WTC11 (cell line): Measurements from ENCODE around the gene ZNF391. TPM values are rescaled to one million over a fixed set of nuclear protein-coding genes. Genes with fewer than 3 reads are reported as not detected.

Source experiments
- ATAC-seq: fragments of 200-7000 bp; cut with Tn5 transposase; 2 replicates; pipeline ENCODE4 v1.10.0; 2021; ENCODE audit warnings: mild to moderate bottlenecking, moderate library complexity
- Bru-seq: library from RNA; stranded (reverse); fragments of 400-500 nt; gene quantifications from one replicate; lab custom pipeline; 2021; lab: Mats Ljungman, UMichigan
- CTCF ChIA-PET: fragments of 300-600 bp; sonication (Branson Sonifier 250); formaldehyde crosslinking; loops from one replicate; lab custom pipeline; 2021; ENCODE audit warnings: antibody characterized with exemption; lab: Charles Lee
- POLR2A ChIA-PET: fragments of 350-600 bp; sonication (Branson Sonifier 250); formaldehyde crosslinking; loops from one replicate; lab custom pipeline; 2021; ENCODE audit warnings: antibody characterized with exemption; lab: Charles Lee
- DNase-seq: peaks from one replicate; pipeline ENCODE4 v3.0.0; 2021; ENCODE audit warnings: low spot score
- H3K27ac Mint-ChIP-seq: 2 replicates; pipeline ENCODE4 v1.8.0; 2021; ENCODE audit warnings: mixed read lengths
- H3K27me3 Mint-ChIP-seq: 2 replicates; pipeline ENCODE4 v1.8.0; 2021; ENCODE audit warnings: low read depth, mild to moderate bottlenecking, moderate library complexity, mixed read lengths
- H3K36me3 Mint-ChIP-seq: 2 replicates; pipeline ENCODE4 v1.8.0; 2021; ENCODE audit warnings: mixed read lengths
- H3K4me1 Mint-ChIP-seq: 2 replicates; pipeline ENCODE4 v1.8.0; 2022; ENCODE audit warnings: mixed read lengths
- H3K4me3 Mint-ChIP-seq: 2 replicates; pipeline ENCODE4 v1.8.0; 2021; ENCODE audit warnings: mild to moderate bottlenecking, moderate library complexity, mixed read lengths
- H3K9me3 Mint-ChIP-seq: 2 replicates; pipeline ENCODE4 v1.8.0; 2021; ENCODE audit warnings: mixed read lengths
- CBFB ChIP-seq: sonication (generic); formaldehyde crosslinking; IDR thresholded peaks from 2 replicates; pipeline ENCODE4 v1.8.1; 2022; ENCODE audit warnings: mild to moderate bottlenecking, low read depth, missing genetic modification reagents
- CREB1 ChIP-seq: sonication (generic); formaldehyde crosslinking; IDR thresholded peaks from 2 replicates; pipeline ENCODE4 v1.8.0; 2023; ENCODE audit warnings: mild to moderate bottlenecking, missing genetic modification reagents
- CREM ChIP-seq: sonication (generic); formaldehyde crosslinking; IDR thresholded peaks from 2 replicates; pipeline ENCODE4 v1.8.1; 2022; ENCODE audit warnings: mild to moderate bottlenecking, missing genetic modification reagents, moderate library complexity
- ETV6 ChIP-seq: sonication (generic); formaldehyde crosslinking; IDR thresholded peaks from 2 replicates; pipeline ENCODE4 v1.8.1; 2022; ENCODE audit warnings: mild to moderate bottlenecking, missing genetic modification reagents
- FOXK1 ChIP-seq: sonication (generic); formaldehyde crosslinking; IDR thresholded peaks from 2 replicates; pipeline ENCODE4 v1.8.0; 2022; ENCODE audit warnings: mild to moderate bottlenecking, moderate library complexity, missing genetic modification reagents
- FOXP1 ChIP-seq: sonication (generic); formaldehyde crosslinking; IDR thresholded peaks from 2 replicates; pipeline ENCODE4 v1.8.0; 2022; ENCODE audit warnings: missing genetic modification reagents, mild to moderate bottlenecking, moderate library complexity, borderline replicate concordance
- GABPB1 ChIP-seq: sonication (generic); formaldehyde crosslinking; IDR thresholded peaks from 2 replicates; pipeline ENCODE4 v1.8.1; 2023; ENCODE audit warnings: mild to moderate bottlenecking, missing genetic modification reagents
- MYBL2 ChIP-seq: sonication (generic); formaldehyde crosslinking; IDR thresholded peaks from 2 replicates; pipeline ENCODE4 v1.8.1; 2023; ENCODE audit warnings: mild to moderate bottlenecking, moderate library complexity, missing genetic modification reagents
- NFATC4 ChIP-seq: fragments of 250-450 bp; sonication (Bioruptor Pico); IDR thresholded peaks from 2 replicates; pipeline ENCODE4 v1.9.0; 2021; ENCODE audit warnings: mild to moderate bottlenecking
- NFE2L1 ChIP-seq: sonication (generic); formaldehyde crosslinking; IDR thresholded peaks from 2 replicates; pipeline ENCODE4 v1.8.1; 2023; ENCODE audit warnings: missing genetic modification reagents
- NFYB ChIP-seq: sonication (generic); formaldehyde crosslinking; conservative IDR thresholded peaks from 2 replicates; pipeline ENCODE4 v1.8.0; 2022; ENCODE audit warnings: low read depth, missing genetic modification reagents
- RELA ChIP-seq: sonication (generic); formaldehyde crosslinking; IDR thresholded peaks from 2 replicates; pipeline ENCODE4 v1.8.1; 2022; ENCODE audit warnings: missing genetic modification reagents, mild to moderate bottlenecking, borderline replicate concordance
- SOX15 ChIP-seq: fragments of 250-450 bp; sonication (Bioruptor Pico); IDR thresholded peaks from 2 replicates; pipeline ENCODE4 v1.9.0; 2021; ENCODE audit warnings: mild to moderate bottlenecking
- TEAD1 ChIP-seq: sonication (generic); formaldehyde crosslinking; IDR thresholded peaks from 2 replicates; pipeline ENCODE4 v1.8.0; 2022; ENCODE audit warnings: mild to moderate bottlenecking, missing genetic modification reagents
- TEAD4 ChIP-seq: sonication (generic); formaldehyde crosslinking; IDR thresholded peaks from 2 replicates; pipeline ENCODE4 v1.8.0; 2022; ENCODE audit warnings: mild to moderate bottlenecking, missing genetic modification reagents
- ZNF219 ChIP-seq: sonication (generic); formaldehyde crosslinking; IDR thresholded peaks from 2 replicates; pipeline ENCODE4 v1.8.0; 2023; ENCODE audit warnings: missing genetic modification reagents, mild to moderate bottlenecking, borderline replicate concordance
- ZNF232 ChIP-seq: sonication (generic); formaldehyde crosslinking; IDR thresholded peaks from 2 replicates; pipeline ENCODE4 v1.8.0; 2022; ENCODE audit warnings: mild to moderate bottlenecking, missing genetic modification reagents
- ZNF396 ChIP-seq: fragments of 250-450 bp; sonication (Bioruptor Pico); IDR thresholded peaks from 2 replicates; pipeline ENCODE4 v1.8.0; 2021; ENCODE audit warnings: mild to moderate bottlenecking, moderate library complexity, borderline replicate concordance
- long read RNA-seq, 3 experiments: library from RNA in 1 of 3; library from capped mRNA in 1 of 3; library from polyadenylated mRNA in 1 of 3; unstranded in 2 of 3; stranded (forward) in 1 of 3; transcript quantifications; one replicate each; pipeline ENCODE4 v2.0.0, GENCODE V29; 2021
- total RNA-seq: library from RNA; stranded (reverse); gene quantifications from 3 replicates; pipeline ENCODE4 v1.2.3, GENCODE V29; 2021
- TF ChIP-seq, protein P1 (sequence below): sonication (generic); formaldehyde crosslinking; IDR thresholded peaks from 2 replicates; pipeline ENCODE4 v1.8.0; 2022; ENCODE audit warnings: mild to moderate bottlenecking, missing genetic modification reagents
- TF ChIP-seq, protein P2 (sequence below): sonication (generic); formaldehyde crosslinking; IDR thresholded peaks from 2 replicates; pipeline ENCODE4 v1.8.0; 2022; ENCODE audit warnings: mild to moderate bottlenecking, missing genetic modification reagents
- TF ChIP-seq, protein P3 (sequence below): sonication (generic); formaldehyde crosslinking; conservative IDR thresholded peaks from 2 replicates; pipeline ENCODE4 v1.8.1; 2022; ENCODE audit warnings: mild to moderate bottlenecking, missing genetic modification reagents
- TF ChIP-seq, protein P4 (sequence below): fragments of 250-450 bp; sonication (Bioruptor Pico); conservative IDR thresholded peaks from 2 replicates; pipeline ENCODE4 v1.9.0; 2021; ENCODE audit warnings: mild to moderate bottlenecking
- TF ChIP-seq, protein P5 (sequence below): sonication (generic); formaldehyde crosslinking; IDR thresholded peaks from 2 replicates; pipeline ENCODE4 v1.8.0; 2023; ENCODE audit warnings: mild to moderate bottlenecking, missing genetic modification reagents
- TF ChIP-seq, protein P6 (sequence below): sonication (generic); formaldehyde crosslinking; IDR thresholded peaks from 2 replicates; pipeline ENCODE4 v1.8.1; 2023; ENCODE audit warnings: mild to moderate bottlenecking, missing genetic modification reagents
- TF ChIP-seq, protein P7 (sequence below): fragments of 200-600 bp; IDR thresholded peaks from 2 replicates; pipeline ENCODE4 v1.8.0; 2022; ENCODE audit warnings: antibody characterized with exemption

ZNF391 gene
- total RNA-seq (9.4 to 11.5 TPM (median 11.3 TPM) in 3 replicates), Bru-seq, nascent RNA (percentile 85 among the genes with signal in this experiment)
- long read RNA-seq, experiment 1, full-length matches to known transcripts = 31 of 44 reads
- long read RNA-seq, experiment 1, partial matches to known transcripts = 8 of 44 reads
- long read RNA-seq, experiment 1, other reads (novel, unspliced or antisense) = 5 of 44 reads
- long read RNA-seq, experiment 2, full-length matches to known transcripts = 4 of 8 reads
- long read RNA-seq, experiment 2, partial matches to known transcripts = 1 of 8 reads
- long read RNA-seq, experiment 2, other reads (novel, unspliced or antisense) = 3 of 8 reads
- long read RNA-seq, experiment 3, partial matches to known transcripts = 0 of 3 reads
- long read RNA-seq, experiment 3, other reads (novel, unspliced or antisense) = 1 of 3 reads

DNA sequence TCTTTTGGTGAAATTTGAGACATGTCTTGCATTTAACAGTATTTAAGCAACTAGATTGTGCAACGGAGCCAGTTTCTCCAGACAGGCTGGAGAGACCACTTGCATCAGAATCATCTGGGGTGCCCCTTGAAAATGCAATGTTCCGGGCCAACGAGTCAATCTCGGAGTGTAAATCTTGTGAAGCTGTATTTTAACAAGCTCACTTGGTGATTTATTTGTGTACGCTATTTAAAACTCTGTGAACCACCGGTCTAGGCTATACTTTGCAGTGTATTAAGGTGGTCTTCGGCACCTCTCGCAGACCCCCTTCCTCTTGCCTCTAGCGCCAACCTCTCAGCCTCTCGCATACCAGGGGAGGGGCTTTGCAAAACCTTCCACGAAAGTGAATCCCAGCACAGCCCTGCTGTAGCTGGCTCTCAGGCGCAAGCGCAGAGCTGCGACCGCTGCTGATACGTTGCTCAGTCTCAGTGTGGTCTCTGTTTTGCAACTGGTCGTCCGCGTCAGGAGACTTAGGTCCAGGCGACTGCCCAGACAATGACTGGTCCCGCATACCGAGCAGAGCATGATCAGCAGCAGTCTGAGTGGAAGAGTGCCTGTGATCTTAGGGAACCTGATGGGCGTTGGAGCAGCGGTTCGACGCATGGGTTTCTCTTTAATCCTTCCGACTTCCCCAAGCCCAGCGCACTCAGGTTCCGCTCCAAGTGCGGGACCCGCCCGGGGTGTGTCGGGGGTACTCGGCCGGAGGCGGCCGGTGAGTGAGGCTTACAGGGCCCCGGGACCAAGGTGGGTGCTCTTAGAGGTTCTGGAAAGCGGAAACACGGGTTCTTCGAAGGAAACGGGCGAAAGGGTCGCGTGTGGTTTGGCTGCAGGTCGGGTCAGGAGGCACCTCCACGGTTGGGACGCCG, at the start of gene ZNF391:
Gene ZNF391, plus strand, starts transcription at position 467 of the 905 bp plus-strand sequence. CDS start 11,612 bp downstream, outside the sequence.
- Mint-ChIP-seq H3K4me3 (peak within 1 kb of the TSS; percentile 92), H3K27me3 (no peaks in the 10 kb centered on the region), H3K27ac (peak within 1 kb of the TSS; percentile 99), H3K4me1 (peaks cover 14% of the 10 kb centered on the region), H3K36me3 (peaks cover 9% of the 10 kb centered on the region), H3K9me3 (peaks cover 10% of the 10 kb centered on the region)
- DNase-seq (peak; percentile 80), ATAC-seq (peak; percentile 95)
- POLR2A ChIA-PET = interaction anchor here (1.0 to 1.5 kb wide), 3 partner anchors 14 to 137 kb away, joined by 3 to 6 read pairs (median 4); partner anchors contain the start of gene ZNF184
- CTCF ChIA-PET = no interaction called here
- TF ChIP-seq CREB1 (peak; percentile 40; the same call in 1 of the 2 replicates), RELA (CRISPR knock-in tag) (peak; percentile 61; the same call in 1 of the 2 replicates), FOXP1 (peak; percentile 91; the same call in 1 of the 2 replicates), ZNF232 (CRISPR knock-in tag) (peak; percentile 83; the same call in 1 of the 2 replicates), NFE2L1 (CRISPR knock-in tag) (peak; percentile 82), SOX15 (CRISPR knock-in tag) (no peak), TEAD1 (peak; percentile 65), FOXK1 (peak; percentile 69; the same call in 1 of the 2 replicates), TEAD4 (peak; percentile 86), CREM (peak; percentile 31; the same call in 1 of the 2 replicates), NFYB (CRISPR knock-in tag) (0 out of 2 replicates have a peak, but pooled peaks have one; percentile 23), ZNF219 (CRISPR knock-in tag) (no peak), MYBL2 (CRISPR knock-in tag) (peak; percentile 85; the same call in 1 of the 2 replicates), GABPB1 (CRISPR knock-in tag) (peak; percentile 74), CBFB (CRISPR knock-in tag) (0 out of 2 replicates have a peak, but pooled peaks have one; percentile 51), ZNF396 (no peak), ETV6 (CRISPR knock-in tag) (no peak), NFATC4 (no peak)
- TF ChIP-seq, protein P1, sequence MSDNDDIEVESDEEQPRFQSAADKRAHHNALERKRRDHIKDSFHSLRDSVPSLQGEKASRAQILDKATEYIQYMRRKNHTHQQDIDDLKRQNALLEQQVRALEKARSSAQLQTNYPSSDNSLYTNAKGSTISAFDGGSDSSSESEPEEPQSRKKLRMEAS (CRISPR knock-in tag) = peak; percentile 85
- TF ChIP-seq, protein P2, sequence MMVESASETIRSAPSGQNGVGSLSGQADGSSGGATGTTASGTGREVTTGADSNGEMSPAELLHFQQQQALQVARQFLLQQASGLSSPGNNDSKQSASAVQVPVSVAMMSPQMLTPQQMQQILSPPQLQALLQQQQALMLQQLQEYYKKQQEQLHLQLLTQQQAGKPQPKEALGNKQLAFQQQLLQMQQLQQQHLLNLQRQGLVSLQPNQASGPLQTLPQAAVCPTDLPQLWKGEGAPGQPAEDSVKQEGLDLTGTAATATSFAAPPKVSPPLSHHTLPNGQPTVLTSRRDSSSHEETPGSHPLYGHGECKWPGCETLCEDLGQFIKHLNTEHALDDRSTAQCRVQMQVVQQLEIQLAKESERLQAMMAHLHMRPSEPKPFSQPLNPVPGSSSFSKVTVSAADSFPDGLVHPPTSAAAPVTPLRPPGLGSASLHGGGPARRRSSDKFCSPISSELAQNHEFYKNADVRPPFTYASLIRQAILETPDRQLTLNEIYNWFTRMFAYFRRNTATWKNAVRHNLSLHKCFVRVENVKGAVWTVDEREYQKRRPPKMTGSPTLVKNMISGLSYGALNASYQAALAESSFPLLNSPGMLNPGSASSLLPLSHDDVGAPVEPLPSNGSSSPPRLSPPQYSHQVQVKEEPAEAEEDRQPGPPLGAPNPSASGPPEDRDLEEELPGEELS (CRISPR knock-in tag) = peak; percentile 48; the same call in 1 of the 2 replicates
- TF ChIP-seq, protein P3, sequence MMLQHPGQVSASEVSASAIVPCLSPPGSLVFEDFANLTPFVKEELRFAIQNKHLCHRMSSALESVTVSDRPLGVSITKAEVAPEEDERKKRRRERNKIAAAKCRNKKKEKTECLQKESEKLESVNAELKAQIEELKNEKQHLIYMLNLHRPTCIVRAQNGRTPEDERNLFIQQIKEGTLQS = no peak
- TF ChIP-seq, protein P4, sequence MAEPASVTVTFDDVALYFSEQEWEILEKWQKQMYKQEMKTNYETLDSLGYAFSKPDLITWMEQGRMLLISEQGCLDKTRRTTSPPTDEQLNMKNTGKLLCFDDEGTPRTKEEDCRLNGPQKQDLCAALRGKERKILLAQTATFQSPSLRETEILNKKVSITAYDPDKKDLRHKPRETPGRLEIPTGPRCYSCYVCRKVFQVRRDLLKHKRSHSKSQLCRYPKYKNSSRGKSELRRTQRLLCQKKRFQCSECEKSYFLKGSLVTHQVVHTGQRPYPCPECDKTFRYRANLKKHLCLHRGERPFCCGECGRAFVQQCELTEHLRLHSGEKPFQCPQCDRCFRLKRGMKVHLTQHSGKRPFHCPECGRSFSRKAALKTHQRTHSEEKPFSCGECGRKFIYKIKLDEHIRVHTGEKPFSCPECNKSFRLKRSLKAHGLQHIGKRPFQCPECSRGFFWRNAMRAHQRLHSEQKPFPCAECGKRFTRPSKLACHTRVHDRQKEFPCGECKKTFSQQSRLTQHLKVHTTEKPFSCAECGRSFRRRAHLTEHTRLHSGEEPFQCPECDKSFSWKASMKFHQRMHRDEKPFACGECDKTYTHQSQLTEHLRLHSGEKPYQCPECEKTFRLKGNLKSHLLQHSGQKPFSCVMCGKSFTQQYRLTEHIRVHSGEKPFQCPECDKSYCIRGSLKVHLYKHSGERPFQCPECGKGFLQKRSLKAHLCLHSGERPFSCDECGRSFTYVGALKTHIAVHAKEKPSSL = no peak
- TF ChIP-seq, protein P5, sequence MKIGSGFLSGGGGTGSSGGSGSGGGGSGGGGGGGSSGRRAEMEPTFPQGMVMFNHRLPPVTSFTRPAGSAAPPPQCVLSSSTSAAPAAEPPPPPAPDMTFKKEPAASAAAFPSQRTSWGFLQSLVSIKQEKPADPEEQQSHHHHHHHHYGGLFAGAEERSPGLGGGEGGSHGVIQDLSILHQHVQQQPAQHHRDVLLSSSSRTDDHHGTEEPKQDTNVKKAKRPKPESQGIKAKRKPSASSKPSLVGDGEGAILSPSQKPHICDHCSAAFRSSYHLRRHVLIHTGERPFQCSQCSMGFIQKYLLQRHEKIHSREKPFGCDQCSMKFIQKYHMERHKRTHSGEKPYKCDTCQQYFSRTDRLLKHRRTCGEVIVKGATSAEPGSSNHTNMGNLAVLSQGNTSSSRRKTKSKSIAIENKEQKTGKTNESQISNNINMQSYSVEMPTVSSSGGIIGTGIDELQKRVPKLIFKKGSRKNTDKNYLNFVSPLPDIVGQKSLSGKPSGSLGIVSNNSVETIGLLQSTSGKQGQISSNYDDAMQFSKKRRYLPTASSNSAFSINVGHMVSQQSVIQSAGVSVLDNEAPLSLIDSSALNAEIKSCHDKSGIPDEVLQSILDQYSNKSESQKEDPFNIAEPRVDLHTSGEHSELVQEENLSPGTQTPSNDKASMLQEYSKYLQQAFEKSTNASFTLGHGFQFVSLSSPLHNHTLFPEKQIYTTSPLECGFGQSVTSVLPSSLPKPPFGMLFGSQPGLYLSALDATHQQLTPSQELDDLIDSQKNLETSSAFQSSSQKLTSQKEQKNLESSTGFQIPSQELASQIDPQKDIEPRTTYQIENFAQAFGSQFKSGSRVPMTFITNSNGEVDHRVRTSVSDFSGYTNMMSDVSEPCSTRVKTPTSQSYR (CRISPR knock-in tag) = peak; percentile 91
- TF ChIP-seq, protein P6, sequence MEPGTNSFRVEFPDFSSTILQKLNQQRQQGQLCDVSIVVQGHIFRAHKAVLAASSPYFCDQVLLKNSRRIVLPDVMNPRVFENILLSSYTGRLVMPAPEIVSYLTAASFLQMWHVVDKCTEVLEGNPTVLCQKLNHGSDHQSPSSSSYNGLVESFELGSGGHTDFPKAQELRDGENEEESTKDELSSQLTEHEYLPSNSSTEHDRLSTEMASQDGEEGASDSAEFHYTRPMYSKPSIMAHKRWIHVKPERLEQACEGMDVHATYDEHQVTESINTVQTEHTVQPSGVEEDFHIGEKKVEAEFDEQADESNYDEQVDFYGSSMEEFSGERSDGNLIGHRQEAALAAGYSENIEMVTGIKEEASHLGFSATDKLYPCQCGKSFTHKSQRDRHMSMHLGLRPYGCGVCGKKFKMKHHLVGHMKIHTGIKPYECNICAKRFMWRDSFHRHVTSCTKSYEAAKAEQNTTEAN (CRISPR knock-in tag) = 0 out of 2 replicates have a peak, but pooled peaks have one; percentile 71
- TF ChIP-seq, protein P7, sequence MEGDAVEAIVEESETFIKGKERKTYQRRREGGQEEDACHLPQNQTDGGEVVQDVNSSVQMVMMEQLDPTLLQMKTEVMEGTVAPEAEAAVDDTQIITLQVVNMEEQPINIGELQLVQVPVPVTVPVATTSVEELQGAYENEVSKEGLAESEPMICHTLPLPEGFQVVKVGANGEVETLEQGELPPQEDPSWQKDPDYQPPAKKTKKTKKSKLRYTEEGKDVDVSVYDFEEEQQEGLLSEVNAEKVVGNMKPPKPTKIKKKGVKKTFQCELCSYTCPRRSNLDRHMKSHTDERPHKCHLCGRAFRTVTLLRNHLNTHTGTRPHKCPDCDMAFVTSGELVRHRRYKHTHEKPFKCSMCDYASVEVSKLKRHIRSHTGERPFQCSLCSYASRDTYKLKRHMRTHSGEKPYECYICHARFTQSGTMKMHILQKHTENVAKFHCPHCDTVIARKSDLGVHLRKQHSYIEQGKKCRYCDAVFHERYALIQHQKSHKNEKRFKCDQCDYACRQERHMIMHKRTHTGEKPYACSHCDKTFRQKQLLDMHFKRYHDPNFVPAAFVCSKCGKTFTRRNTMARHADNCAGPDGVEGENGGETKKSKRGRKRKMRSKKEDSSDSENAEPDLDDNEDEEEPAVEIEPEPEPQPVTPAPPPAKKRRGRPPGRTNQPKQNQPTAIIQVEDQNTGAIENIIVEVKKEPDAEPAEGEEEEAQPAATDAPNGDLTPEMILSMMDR = no peak
